ENCODE data around the gene GTPBP8.
"Not testable (repeated sequence)": the region's sequence is repeated elsewhere in the genome, so short reads cannot be mapped to it uniquely, and the experiment has no call there.

The GTPBP8 gene

GRCh38 chr3:113002037-113002436 lies 11.3 kb downstream of the GTPBP8 start:
- no peak for DNase-seq

- DNase-seq = no peak
Measured at GRCh38 chr3:113002679-113003078, 11.9 kb downstream of the GTPBP8 start.

GRCh38 chr3:113005611-113006010 lies 14.8 kb downstream of the GTPBP8 start:
- no peak for DNase-seq

DNA sequence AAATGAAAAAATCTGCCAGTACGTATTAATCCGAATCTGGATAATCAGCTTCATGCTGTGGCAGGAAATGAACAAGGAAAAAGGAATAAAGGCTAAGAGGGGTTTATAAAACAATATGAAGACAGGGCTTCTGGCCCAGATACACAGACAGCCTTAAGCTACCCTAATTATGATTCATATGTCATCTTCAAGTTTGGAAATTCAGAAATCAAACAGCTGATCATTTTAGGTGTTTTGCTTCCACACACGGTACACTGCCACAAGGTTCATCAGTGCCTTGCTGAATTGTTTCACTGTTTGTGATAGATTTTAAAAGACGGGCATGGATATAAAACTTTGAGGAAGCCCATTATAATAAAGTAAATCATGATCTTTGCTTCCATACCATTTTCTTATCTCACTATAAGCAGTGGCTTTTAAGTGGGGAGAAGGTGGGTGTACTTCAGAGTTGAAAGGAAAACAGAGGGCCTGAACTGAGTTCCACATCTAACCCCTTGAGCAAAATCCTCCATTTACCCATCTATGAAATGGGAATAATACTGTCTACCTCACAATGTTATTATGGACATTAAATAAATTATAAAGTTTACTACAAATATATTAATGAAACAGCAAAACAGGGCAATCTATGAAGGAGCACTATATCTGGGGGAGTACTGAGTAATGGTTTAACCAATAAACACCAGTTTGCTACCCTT lies 15.7 kb downstream of the GTPBP8 start:
- no peak for DNase-seq

DNA sequence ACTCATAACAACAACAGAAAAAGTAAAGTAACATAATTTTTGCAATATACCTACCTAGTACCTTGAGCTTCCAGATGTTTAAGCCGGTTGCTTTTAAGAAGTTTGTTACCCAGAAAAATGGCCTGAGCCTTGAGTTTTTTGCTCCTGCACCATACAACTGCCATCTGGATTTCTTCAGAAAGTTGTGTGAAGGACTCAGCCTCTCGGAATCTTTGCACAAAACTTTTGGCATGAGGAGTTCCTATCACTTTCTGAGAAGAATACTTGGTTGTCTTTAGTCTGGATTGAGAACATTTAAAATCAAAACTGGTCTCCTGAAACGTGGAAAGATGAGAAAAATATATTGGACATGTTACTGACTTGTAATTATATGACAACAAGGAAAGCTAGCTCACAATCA lies 17.3 kb downstream of the GTPBP8 start:
- DNase-seq = no peak

DNA sequence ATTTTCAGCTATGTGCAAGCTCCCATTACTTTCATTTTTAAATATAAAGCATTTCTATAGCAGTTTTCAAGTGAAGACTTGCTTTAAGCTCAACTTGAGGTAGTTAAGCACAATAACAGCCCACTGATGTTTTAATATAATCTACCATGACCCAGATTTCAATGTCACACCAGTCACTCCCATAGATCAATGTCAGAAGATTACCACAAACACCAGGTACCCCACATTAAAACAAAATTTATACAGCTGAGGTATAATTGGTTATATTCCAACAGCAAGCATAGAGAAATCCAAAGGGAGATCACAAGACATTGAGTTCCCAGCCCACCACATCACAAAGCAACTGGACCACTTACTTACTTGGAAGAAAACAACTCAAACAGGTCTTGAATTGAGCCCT lies 22.8 kb downstream of the GTPBP8 start:
- DNase-seq = no peak

DNA sequence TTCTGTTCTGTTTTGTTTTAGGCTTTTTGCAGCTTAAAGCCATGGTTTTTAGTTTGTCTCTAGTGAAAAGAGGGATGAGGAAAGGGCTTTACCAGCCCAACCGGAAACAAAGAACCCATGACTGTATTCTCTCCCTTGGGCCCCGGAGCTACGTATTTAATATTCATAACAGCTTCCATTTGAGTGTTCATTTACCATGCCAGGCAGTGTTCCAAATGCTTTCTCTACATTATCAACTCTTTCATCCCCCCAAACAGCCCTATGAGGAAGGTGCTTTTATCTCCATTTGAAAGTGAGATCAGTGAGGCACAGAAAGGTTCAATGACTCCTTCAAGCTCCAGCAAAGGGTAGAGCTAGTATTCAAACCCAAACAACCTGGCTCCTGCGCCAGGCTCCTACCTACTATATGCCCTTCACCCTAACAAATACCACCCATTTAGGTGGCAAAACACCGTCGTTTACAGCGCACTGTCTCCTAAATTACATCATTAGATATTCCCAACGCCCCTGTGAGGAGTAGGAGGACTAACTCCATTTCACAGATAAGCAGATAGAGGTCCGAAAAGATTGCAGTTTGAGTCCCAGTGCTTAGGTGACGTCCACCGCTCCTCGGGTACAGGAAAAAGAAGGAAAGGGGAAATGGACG lies 27.9 kb downstream of the GTPBP8 start:
- no peak for DNase-seq

- peak; percentile 86 for DNase-seq
Measured at GRCh38 chr3:113019182-113020137, 28.7 kb downstream of the GTPBP8 start.

DNA sequence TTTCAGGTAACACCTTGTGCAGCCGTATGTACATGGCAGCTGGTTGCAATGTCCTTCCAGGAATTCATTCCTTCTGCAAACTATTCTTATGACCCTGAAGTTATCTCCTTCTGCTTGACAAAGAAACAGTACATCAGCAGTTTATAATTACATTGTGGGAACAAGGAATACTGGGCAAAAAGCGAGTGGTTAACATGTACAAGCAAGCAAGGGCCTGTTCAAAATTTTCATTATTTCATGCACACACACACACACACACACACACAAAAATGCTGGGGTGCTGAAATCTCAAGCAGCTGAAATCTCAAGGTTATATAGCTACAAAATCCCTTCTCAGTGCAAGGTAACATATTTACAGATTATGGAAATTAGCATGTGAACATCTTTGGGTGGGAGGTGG lies 30.7 kb downstream of the GTPBP8 start:
- no peak for DNase-seq

DNA sequence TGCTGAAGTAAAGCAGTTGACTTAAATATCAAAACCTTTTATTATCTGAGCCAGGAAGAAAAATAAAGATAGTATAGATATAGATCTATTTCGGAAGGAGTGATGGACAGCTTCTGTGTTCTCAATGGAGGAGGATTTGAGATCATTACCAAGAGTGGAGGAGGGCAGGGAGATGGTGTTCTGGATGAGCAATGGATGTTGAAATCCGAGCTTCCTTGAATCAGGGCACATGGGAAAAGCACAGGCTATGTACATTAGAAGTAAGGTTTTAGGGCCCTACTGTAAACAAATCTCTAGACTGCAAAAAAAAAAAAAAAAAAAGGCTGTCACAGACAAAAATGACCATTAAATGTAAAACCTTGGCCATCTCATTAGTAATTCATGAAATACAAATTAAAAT lies 43.2 kb downstream of the GTPBP8 start:
- DNase-seq = no peak

GRCh38 chr3:113035387-113035982 lies 44.7 kb downstream of the GTPBP8 start:
- peak; percentile 40 for DNase-seq

DNA sequence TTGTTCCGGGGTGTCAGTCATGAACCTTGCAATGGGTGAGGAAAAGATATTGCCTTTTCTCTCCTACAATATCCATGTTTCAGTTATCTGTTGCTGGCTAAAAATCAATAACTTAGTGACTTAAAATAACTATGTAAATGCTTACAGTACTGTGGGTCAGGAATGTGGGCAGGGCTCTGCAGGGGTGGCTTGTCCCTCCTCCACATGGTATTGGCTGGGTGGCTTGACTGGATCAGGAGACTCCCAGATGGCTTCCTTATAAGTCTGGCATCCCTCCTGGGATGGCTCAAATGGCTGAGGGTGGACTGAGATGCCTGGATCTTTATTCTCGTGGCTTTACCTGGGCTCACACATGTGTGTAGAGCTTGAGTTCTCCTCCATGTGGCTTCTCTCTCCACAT lies 47.5 kb downstream of the GTPBP8 start:
- no peak for DNase-seq

DNA sequence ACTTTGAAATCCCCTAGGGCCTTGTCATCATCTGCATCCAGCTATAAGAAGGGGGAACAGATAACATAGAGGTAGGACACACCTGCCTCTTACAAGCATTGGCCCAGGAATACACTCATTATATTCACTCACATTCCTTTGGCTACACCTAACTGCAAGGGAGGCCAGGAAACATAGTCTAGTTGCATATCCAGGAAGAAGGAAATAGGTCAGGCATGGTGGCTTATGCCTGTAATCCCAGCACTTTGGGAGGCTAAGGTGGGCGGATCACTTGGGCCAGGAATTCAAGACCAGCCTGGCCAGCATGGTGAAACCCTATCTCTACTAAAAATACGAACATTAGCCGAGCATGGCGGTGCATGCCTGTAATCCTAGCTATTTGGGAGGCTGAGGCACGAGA lies 48.8 kb downstream of the GTPBP8 start:
- DNase-seq = no peak

DNA sequence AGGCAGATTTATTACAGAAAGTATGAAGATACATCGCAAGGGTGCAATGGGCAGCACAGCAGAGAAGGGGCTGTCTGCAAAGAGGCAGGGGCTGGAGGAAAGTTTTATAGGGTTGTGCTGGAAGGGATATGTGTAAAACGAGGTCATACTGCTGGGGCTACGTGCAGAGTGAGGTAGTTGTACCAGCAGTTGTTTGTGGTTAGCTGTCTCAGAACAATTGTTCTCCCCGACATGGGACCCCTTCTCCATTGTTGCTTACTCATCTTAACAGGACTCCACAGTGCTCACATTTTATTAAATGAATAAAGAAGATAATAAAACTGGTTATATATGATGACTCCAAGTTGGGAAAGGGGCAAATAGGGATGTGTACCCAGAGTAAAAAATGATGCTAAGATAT lies 49.4 kb downstream of the GTPBP8 start:
- DNase-seq = no peak

DNA sequence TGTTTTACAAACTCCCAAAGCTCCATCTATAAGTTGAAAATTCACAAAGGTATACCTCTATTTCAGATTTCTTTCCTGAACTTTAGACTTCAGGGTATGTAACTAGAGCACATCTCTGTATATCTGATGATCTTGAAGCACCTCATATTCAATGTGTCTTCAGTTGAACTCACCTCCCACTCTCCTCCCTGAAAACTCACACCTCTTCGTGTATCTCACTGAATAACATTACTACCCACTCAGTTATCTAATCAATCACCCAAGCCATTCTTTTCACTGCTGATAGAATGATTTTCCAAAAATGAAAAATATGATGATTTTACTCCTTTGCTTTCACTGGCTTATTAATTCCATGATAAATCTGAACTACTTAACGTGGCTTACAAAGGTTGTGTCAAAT lies 52.9 kb downstream of the GTPBP8 start:
- DNase-seq = no peak

DNA sequence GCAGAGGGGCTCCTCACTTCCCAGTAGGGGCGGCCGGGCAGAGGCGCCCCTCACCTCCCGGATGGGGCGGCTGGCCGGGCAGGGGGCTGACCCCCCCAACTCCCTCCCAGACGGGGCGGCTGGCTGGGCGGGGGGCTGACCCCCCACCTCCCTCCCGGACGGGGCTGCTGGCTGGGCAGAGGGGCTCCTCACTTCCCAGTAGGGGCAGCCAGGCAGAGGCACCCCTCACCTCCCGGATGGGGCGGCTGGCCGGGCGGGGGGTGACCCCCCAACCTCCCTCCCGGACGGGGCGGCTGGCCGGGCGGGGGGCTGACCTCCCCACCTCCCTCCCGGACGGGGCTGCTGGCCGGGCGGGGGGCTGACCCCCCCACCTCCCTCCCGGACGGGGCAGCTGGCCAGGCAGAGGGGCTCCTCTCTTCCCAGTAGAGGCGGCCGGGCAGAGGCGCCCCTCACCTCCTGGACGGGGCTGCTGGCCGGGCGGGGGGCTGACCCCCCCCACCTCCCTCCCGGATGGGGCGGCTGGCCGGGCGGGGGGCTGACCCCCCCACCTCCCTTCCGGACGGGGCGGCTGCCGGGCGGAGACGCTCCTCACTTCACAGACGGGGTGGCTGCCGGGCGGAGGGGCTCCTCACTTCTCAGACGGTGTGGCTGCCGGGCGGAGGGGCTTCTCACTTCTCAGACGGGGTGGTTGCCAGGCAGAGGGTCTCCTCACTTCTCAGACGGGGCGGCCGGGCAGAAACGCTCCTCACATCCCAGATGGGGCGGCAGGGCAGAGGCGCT lies 55.6 kb downstream of the GTPBP8 start:
- not testable (repeated sequence) for DNase-seq

GRCh38 chr3:113051302-113051711 lies 60.5 kb downstream of the GTPBP8 start:
- peak; percentile 52 for DNase-seq

Measured in NCI-H1092 (cell line).